ENCODE results near the gene FOXK1. TPM values are rescaled to one million over a fixed set of nuclear protein-coding genes. Genes with fewer than 3 reads are reported as not detected.

FOXK1 gene
- total and polyA plus RNA-seq, 7 donors = 1.8 to 47.1 (median 17.1) TPM

DNA sequence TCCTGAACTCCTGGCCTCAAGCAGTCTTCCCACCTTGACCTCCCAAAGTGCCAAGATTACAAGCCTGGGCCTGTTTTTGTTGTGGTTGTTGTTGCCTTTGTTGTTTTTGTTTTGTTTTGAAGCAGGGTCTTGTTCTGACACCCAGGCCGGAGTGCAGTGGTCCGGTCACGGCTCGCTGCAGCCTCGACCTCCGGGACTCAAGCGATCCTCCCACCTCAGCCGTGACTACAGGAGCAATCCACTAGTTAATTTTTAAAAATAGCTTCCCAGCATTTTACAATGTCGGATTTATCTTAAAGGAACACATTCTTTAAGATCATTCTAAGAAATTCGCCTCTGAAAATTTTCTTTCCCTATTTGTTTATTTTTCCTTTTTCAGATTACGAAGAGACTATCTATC, 65.7 kb downstream of the FOXK1 start:
- Histone ChIP-seq H3K27ac (peak overlapping the region; percentile 93 to 96 (median 93)), H3K4me1 (peaks cover 0 to 56% (median 51%) of the 10 kb centered on the region in 4 donors)
- intact Hi-C loops (cut with DNase I) = loop anchor here (1.0 kb wide), 1 partner anchor 19 kb away; no protein-coding TSS in a partner anchor

DNA sequence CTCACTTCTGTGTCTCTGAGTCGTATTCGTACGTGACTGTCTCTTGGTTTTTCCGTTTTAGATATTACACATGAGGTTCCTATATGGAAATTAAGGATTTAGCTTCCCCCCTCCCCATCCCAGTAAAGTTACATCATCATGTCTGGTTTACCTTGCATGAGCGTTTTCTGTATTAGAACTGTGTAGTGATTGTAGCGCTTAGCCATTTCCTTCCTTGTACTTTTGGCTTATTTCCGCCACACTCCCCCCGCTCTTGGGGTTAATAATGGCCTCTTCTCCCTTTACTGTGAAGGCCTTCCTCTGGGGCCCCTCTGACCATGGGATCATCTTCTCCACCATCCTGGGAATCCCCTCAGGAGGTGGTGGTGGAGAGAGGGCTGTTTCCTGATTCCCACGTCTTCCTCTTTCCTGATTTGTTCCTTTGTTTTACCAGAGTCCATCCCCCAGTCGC, 66.2 kb downstream of the FOXK1 start:
- DNase-seq = no peak
- H3K4me3 ChIP-seq = no peak overlapping the region
- peaks cover 0 to under 1% (median 0%) of the 10 kb centered on the region in 4 donors for H3K36me3 ChIP-seq
- 66 to 73% methylated on average over 10 of the region's 10 CpGs for WGBS, 2 donors
- no peak for TF ChIP-seq POLR2AphosphoS5 (IDR thresholded peaks at IDR 0.05)
- TF ChIP-seq, protein P1, sequence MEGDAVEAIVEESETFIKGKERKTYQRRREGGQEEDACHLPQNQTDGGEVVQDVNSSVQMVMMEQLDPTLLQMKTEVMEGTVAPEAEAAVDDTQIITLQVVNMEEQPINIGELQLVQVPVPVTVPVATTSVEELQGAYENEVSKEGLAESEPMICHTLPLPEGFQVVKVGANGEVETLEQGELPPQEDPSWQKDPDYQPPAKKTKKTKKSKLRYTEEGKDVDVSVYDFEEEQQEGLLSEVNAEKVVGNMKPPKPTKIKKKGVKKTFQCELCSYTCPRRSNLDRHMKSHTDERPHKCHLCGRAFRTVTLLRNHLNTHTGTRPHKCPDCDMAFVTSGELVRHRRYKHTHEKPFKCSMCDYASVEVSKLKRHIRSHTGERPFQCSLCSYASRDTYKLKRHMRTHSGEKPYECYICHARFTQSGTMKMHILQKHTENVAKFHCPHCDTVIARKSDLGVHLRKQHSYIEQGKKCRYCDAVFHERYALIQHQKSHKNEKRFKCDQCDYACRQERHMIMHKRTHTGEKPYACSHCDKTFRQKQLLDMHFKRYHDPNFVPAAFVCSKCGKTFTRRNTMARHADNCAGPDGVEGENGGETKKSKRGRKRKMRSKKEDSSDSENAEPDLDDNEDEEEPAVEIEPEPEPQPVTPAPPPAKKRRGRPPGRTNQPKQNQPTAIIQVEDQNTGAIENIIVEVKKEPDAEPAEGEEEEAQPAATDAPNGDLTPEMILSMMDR (IDR thresholded peaks at IDR 0.05) = no peak
- no peak for TF ChIP-seq EP300 (IDR thresholded peaks at IDR 0.05)
- no peak for TF ChIP-seq POLR2A (IDR thresholded peaks at IDR 0.05)
- H3K27me3 ChIP-seq = no peaks in the 10 kb centered on the region
- H3K9me3 ChIP-seq = no peaks in the 10 kb centered on the region
- peak overlapping the region; percentile 93 to 96 (median 93) for H3K27ac ChIP-seq
- H3K4me1 ChIP-seq = peaks cover 0 to 55% (median 51%) of the 10 kb centered on the region in 4 donors
- intact Hi-C loops (cut with DNase I) = no loop called here

More for the DNA sequence above, 65.7 kb downstream of the FOXK1 start:
- Histone ChIP-seq H3K9me3 (no peaks in the 10 kb centered on the region), H3K36me3 (peaks cover 0 to 5% (median 2%) of the 10 kb centered on the region in 4 donors), H3K27me3 (no peaks in the 10 kb centered on the region), H3K4me3 (no peak overlapping the region)
- no peak for DNase-seq
- TF ChIP-seq POLR2AphosphoS5 (IDR thresholded peaks at IDR 0.05) (no peak), POLR2A (IDR thresholded peaks at IDR 0.05) (no peak), EP300 (IDR thresholded peaks at IDR 0.05) (no peak)
- TF ChIP-seq, protein P1 (IDR thresholded peaks at IDR 0.05) = no peak
- WGBS, 2 donors = 45 to 74% methylated on average over 11 of the region's 11 CpGs

DNA sequence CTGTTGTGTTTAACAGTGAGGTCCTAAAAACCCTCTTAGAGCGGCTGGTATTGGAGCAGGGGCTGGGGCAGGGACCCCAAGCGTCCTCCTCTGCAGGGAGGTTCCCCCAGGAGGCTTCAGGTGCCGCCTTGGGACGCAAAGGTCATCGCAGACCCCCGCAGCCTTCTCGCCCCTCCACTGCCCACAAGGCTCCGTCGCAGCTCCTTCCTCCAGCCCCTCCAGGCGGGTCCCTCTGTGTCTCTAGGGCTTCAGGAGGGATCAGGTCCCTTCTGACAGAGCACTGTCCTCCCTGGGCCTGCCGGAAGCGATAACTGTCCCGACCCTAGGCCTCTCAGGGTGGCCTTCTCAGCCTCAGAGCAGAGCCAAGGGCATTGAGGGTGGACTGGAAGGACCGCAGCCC, 67.3 kb downstream of the FOXK1 start:
- TF ChIP-seq POLR2AphosphoS5 (IDR thresholded peaks at IDR 0.05) (no peak), EP300 (IDR thresholded peaks at IDR 0.05) (no peak), POLR2A (IDR thresholded peaks at IDR 0.05) (no peak)
- TF ChIP-seq, protein P1 (IDR thresholded peaks at IDR 0.05) = no peak
- 93 to 96% methylated on average over 14 of the region's 14 CpGs for WGBS, 2 donors
- no peak for DNase-seq
- H3K9me3 ChIP-seq = no peaks in the 10 kb centered on the region
- peaks cover 0 to 2% (median 1%) of the 10 kb centered on the region in 4 donors for H3K36me3 ChIP-seq
- peaks cover 0 to 53% (median 51%) of the 10 kb centered on the region in 4 donors for H3K4me1 ChIP-seq
- peak overlapping the region; percentile 93 to 96 (median 93) for H3K27ac ChIP-seq
- no peak overlapping the region for H3K4me3 ChIP-seq
- H3K27me3 ChIP-seq = no peaks in the 10 kb centered on the region
- intact Hi-C loops (cut with DNase I) = no loop called here

DNA sequence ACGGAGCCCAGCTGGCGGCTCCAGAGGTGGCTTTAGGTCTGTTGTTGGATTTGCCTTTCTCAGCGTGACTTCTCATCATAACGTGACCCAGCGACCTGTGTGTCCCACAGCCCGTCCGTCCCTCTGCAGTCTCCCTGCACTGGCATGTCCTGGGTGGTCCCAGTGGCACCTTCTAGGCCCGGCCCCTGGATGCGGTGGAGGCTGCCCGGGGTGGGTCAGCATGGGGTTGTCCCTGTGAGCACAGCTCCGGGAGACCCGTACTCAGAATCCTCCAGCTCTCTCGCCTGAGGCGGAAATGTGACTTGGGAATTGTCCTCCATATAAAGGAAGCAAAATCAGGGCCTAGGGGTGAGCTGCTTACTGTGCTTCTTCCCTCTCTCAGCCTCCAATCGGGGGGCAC, 67.7 kb downstream of the FOXK1 start:
- Histone ChIP-seq H3K27me3 (no peaks in the 10 kb centered on the region), H3K4me3 (no peak overlapping the region), H3K4me1 (peaks cover 0 to 50% (median 48%) of the 10 kb centered on the region in 4 donors), H3K27ac (peak overlapping the region; percentile 93 to 96 (median 93)), H3K36me3 (peaks cover 0 to 6% (median 6%) of the 10 kb centered on the region in 4 donors), H3K9me3 (no peaks in the 10 kb centered on the region)
- 86 to 96% methylated on average over 15 of the region's 15 CpGs for WGBS, 2 donors
- intact Hi-C loops (cut with DNase I) = no loop called here
- no peak for DNase-seq
- TF ChIP-seq POLR2A (IDR thresholded peaks at IDR 0.05) (no peak), POLR2AphosphoS5 (IDR thresholded peaks at IDR 0.05) (no peak), EP300 (IDR thresholded peaks at IDR 0.05) (no peak)
- TF ChIP-seq, protein P1 (IDR thresholded peaks at IDR 0.05) = no peak

Measured in sigmoid colon (tissue), 7 donors.